ENCODE results near the gene AGAP1.

AGAP1 gene

GRCh38 chr2:235564066-235564465 is 70.2 kb downstream of the AGAP1 start:
- TF ChIP-seq CTCF (IDR thresholded peaks at IDR 0.05; ENCODE audit: control extremely low read depth, extremely low read depth, low read depth, missing control alignments), result no peak
- ChIA-PET POLR2A (no interaction called here), CTCF (no interaction called here)
- no peak for DNase-seq (ENCODE audit: extremely low spot score)

- CTCF ChIA-PET, result no interaction called here
Measured at GRCh38 chr2:235564884-235565530, 71.2 kb downstream of the AGAP1 start.

GRCh38 chr2:235566415-235566814 is 72.6 kb downstream of the AGAP1 start:
- ChIA-PET POLR2A (no interaction called here), CTCF (no interaction called here)

More at GRCh38 chr2:235564884-235565530, 71.2 kb downstream of the AGAP1 start:
- no peak for TF ChIP-seq CTCF (IDR thresholded peaks at IDR 0.05; ENCODE audit: control extremely low read depth, extremely low read depth, low read depth, missing control alignments)
- DNase-seq (ENCODE audit: extremely low spot score), result no peak
- POLR2A ChIA-PET, result no interaction called here

GRCh38 chr2:235566931-235567495 is 73.2 kb downstream of the AGAP1 start:
- TF ChIP-seq CTCF (IDR thresholded peaks at IDR 0.05; ENCODE audit: control extremely low read depth, extremely low read depth, low read depth, missing control alignments), result no peak
- POLR2A ChIA-PET, result no interaction called here
- CTCF ChIA-PET, result no interaction called here
- DNase-seq (ENCODE audit: extremely low spot score), result no peak

More at GRCh38 chr2:235566415-235566814, 72.6 kb downstream of the AGAP1 start:
- no peak for TF ChIP-seq CTCF (IDR thresholded peaks at IDR 0.05; ENCODE audit: control extremely low read depth, extremely low read depth, low read depth, missing control alignments)
- DNase-seq (ENCODE audit: extremely low spot score), result no peak

- no peak for TF ChIP-seq CTCF (IDR thresholded peaks at IDR 0.05; ENCODE audit: control extremely low read depth, extremely low read depth, low read depth, missing control alignments)
- POLR2A ChIA-PET, result no interaction called here
- DNase-seq (ENCODE audit: extremely low spot score), result no peak
- CTCF ChIA-PET, result no interaction called here
Measured at GRCh38 chr2:235567842-235568241, 74.0 kb downstream of the AGAP1 start.

- TF ChIP-seq CTCF (IDR thresholded peaks at IDR 0.05; ENCODE audit: control extremely low read depth, extremely low read depth, low read depth, missing control alignments), result no peak
- ChIA-PET POLR2A (no interaction called here), CTCF (no interaction called here)
Measured at GRCh38 chr2:235568431-235568830, 74.6 kb downstream of the AGAP1 start.

More at GRCh38 chr2:235568431-235568830, 74.6 kb downstream of the AGAP1 start:
- no peak for DNase-seq (ENCODE audit: extremely low spot score)

Data from GM10248 (cell line).